Spinal cord (tissue), 10 donors: ENCODE results near the gene LY6G6C. TPM values are rescaled to one million over a fixed set of nuclear protein-coding genes. Genes with fewer than 3 reads are reported as not detected.

Experiments used
- DNase-seq, 6 donors: peaks; one replicate each; pipeline versions ENCODE4 v3.0.0 to v3.0.0-alpha.2; 2013 to 2015; ENCODE audit warnings: low spot score in 6 of 6, low read depth in 4 of 6
- H3K27ac ChIP-seq: one replicate; pipeline ENCODE4 v1.5.1; 2013; ENCODE audit warnings: low read depth, low read length, control low read depth
- H3K27me3 ChIP-seq: one replicate; pipeline ENCODE4 v1.6.1; 2013; ENCODE audit warnings: low read length; ENCODE audit not compliant: control insufficient read depth, insufficient read depth
- H3K36me3 ChIP-seq: one replicate; pipeline ENCODE4 v1.6.1; 2013; ENCODE audit warnings: low read length; ENCODE audit not compliant: control insufficient read depth, insufficient read depth
- H3K4me1 ChIP-seq: one replicate; pipeline ENCODE4 v1.6.1; 2013; ENCODE audit warnings: low read length; ENCODE audit not compliant: control insufficient read depth, insufficient read depth
- H3K4me3 ChIP-seq: one replicate; pipeline ENCODE4 v1.5.1; 2013; ENCODE audit warnings: low read depth, low read length, control low read depth
- H3K9me3 ChIP-seq: one replicate; pipeline ENCODE4 v1.6.1; 2013; ENCODE audit warnings: low read length; ENCODE audit not compliant: control insufficient read depth, insufficient read depth
- WGBS: methylation state at CpG from one replicate; pipeline ENCODE4 v1.1.5; 2013; ENCODE audit warnings: missing lambda C conversion rate; ENCODE audit not compliant: insufficient coverage; 5-methylcytosine and 5-hydroxymethylcytosine counted together
- polyA plus RNA-seq, 2 donors: library from polyadenylated mRNA; unstranded; fragments of 120-200 nt; gene quantifications; one replicate each; pipeline ENCODE4 v1.2.1, GENCODE V29; 2013; ENCODE audit not compliant: insufficient read length in 2 of 2
- total RNA-seq, 2 donors: library from RNA; depleted of rRNA in 1 of 2; stranded (reverse); fragments of 120-200 nt in 1 of 2; fragments of >200 nt in 1 of 2; gene quantifications; one replicate each; pipeline versions ENCODE4 v1.2.3 to v1.2.4, GENCODE V29; 2013 to 2014
- donor health status: healthy.

The LY6G6C gene
- total and polyA plus RNA-seq, 4 donors, result 0.17 to 1.2 (median 0.71) TPM; not detected in 1

DNA sequence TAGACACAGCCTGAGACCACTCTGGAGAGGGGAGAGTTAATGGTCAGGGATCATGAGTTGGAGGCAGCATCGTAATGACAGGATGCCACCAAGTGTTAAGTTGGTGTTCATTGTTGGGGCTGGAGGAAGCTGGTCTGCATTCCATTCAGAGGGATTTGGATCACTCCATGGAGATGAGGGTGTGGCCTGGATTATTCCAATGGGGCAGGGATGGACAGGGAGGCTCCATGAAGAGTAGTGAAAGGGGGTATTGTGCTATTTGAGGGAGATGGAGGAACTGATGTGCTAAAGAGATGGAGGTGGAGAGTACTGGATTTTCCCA, 42.0 kb upstream of the LY6G6C start:
- H3K27ac ChIP-seq, result peak overlapping the region; percentile 90
- no peaks in the 10 kb centered on the region for H3K9me3 ChIP-seq
- peak in 4 of 6 donors; percentile 41 to 84 (median 58) for DNase-seq
- WGBS, result 0% methylated on average over 1 of the region's 1 CpG
- H3K4me1 ChIP-seq, result peaks cover 31% of the 10 kb centered on the region
- H3K4me3 ChIP-seq, result no peak overlapping the region
- H3K36me3 ChIP-seq, result peaks cover 32% of the 10 kb centered on the region
- H3K27me3 ChIP-seq, result no peaks in the 10 kb centered on the region

DNA sequence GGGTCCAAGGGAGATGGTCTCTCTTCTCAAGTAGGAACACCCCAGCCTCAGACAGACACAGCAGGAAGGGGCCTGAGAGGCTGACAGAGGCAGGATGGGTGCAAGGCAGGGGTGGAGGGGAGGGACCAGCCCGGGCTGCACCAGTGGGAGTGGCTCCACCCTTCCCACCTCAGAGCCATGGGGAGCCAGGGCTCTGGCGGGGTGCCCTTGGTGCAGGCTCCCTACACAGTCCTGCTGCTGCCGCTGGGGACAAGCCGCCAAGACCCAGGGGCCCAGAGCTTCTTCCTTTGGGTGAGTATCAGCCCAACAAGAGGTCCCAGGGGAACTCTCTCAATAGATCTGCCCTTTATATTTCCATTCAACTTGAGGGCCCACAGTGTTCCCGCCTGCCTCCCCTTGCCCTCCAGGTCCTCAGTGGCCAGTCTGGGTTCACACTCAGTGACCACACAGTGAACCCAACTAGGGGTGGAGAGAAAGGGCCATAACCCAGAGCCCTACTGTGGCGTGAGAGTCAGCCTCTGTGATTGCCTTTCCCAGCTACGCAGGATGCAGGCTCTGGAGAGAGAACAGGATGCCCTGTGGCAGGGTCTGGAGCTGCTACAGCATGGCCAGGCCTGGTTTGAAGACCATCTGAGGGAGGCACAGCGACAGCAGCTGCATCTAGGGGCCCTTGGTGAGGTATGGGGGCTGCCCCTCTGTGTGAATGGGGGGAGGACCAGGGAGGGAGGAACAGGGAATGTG, 41.5 kb upstream of the LY6G6C start:
- DNase-seq, result no peak
- H3K36me3 ChIP-seq, result peaks cover 34% of the 10 kb centered on the region
- no peak overlapping the region for H3K4me3 ChIP-seq
- no peaks in the 10 kb centered on the region for H3K27me3 ChIP-seq
- no peaks in the 10 kb centered on the region for H3K9me3 ChIP-seq
- peaks cover 31% of the 10 kb centered on the region for H3K4me1 ChIP-seq
- H3K27ac ChIP-seq, result peak overlapping the region; percentile 90
- 59% methylated on average over 8 of the region's 8 CpGs for WGBS

DNA sequence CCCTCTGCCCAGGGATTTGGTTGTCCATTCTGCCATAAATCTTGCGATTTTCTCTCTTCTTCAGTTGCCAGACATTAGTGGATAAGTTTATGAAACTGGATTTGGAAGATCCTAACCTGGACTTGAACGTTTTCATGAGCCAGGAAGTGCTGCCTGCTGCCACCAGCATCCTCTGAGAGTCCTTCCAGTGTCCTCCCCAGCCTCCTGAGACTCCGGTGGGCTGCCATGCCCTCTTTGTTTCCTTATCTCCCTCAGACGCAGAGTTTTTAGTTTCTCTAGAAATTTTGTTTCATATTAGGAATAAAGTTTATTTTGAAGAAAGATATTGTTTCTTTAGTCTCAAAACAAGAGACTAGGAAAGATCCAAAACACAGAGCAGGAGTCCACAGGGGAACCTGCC, 40.8 kb upstream of the LY6G6C start, which contains the start of gene SAPCD1:
TSS of gene SAPCD1 (plus strand) at position 301 of the 400 bp plus-strand sequence. CDS start 399 bp downstream, outside the sequence.
- 43% methylated on average over 1 of the region's 4 CpGs for WGBS

DNA sequence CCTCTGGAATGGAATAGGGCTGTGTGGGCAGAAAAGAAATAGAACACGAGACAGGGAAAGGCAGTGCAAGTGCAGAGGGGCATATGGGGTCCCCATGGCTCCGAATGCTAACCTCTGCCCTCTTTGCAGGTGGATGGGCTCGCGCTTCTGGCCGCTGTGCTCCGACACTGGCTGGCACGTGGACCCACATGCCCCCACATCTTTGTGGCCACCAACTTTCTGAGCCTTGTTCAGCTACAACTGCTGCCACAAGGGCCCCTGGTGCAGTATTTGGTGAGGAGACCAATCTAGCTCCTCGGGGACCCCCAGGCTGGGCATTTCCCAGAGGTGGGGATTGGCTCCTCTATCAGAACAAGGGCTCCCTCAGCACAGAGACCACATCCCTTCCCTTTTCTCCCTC, 39.8 kb upstream of the LY6G6C start:
- no peaks in the 10 kb centered on the region for H3K9me3 ChIP-seq
- 99% methylated on average over 8 of the region's 8 CpGs for WGBS
- H3K4me3 ChIP-seq, result no peak overlapping the region
- peaks cover 34% of the 10 kb centered on the region for H3K36me3 ChIP-seq
- no peak for DNase-seq
- H3K27me3 ChIP-seq, result no peaks in the 10 kb centered on the region
- peaks cover 28% of the 10 kb centered on the region for H3K4me1 ChIP-seq
- no peak overlapping the region for H3K27ac ChIP-seq

More for the DNA sequence above, 40.8 kb upstream of the LY6G6C start, which contains the start of gene SAPCD1:
- Histone ChIP-seq H3K36me3 (peaks cover 34% of the 10 kb centered on the region), H3K4me3 (no peak within 1 kb of the TSS), H3K27me3 (no peaks in the 10 kb centered on the region), H3K9me3 (no peaks in the 10 kb centered on the region), H3K4me1 (peaks cover 31% of the 10 kb centered on the region), H3K27ac (peak within 1 kb of the TSS; percentile 90)
- DNase-seq, result no peak

DNA sequence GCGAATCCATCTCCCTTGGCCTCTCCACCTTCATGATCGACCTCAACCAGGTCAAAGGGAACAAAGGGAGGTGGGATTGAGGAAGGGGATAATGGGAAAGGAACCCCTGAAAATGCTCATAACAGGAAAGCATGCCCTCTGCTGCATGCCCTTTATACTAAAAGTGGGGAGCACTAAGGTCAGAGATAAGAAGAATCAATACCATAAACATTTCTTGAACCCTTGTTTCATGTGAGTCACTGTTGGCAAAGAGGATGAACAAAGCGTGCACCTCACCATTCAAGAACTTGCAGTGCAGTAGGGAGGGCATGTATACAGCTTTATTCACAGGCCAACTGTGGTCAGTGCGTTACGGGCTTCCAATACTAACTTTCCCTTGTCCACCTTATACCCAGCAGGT, 39.2 kb upstream of the LY6G6C start:
- no CpG with 5 or more reads among the region's 5 CpGs for WGBS
- DNase-seq, result no peak

DNA sequence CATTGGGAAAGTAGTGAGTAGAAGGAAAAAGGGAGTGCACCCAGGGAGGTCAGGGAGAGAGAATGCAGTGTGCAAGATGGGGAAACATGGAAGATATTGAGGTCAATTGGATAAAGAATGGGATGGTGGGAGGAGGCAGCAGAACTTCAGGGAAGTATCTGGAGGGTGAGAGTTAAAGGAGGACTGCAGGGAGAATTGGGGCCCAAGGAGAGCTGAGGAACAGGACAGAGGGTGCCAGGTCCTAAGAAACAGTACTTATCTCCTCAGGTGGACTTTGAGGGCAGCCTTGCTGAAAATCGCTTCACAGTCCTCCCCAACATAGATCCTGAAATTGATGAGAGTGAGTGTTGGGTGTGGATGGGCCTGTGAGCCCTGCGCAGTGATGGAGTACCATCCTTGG, 36.7 kb upstream of the LY6G6C start:
- Histone ChIP-seq H3K27me3 (no peaks in the 10 kb centered on the region), H3K9me3 (no peaks in the 10 kb centered on the region), H3K4me1 (peaks cover 8% of the 10 kb centered on the region), H3K36me3 (peaks cover 23% of the 10 kb centered on the region), H3K4me3 (no peak overlapping the region), H3K27ac (no peak overlapping the region)
- no peak for DNase-seq
- WGBS, result 100% methylated on average over 1 of the region's 2 CpGs

More for the DNA sequence above, 39.2 kb upstream of the LY6G6C start:
- H3K36me3 ChIP-seq, result peaks cover 31% of the 10 kb centered on the region
- no peak overlapping the region for H3K4me3 ChIP-seq
- no peaks in the 10 kb centered on the region for H3K27me3 ChIP-seq
- no peaks in the 10 kb centered on the region for H3K9me3 ChIP-seq
- no peak overlapping the region for H3K27ac ChIP-seq
- peaks cover 23% of the 10 kb centered on the region for H3K4me1 ChIP-seq

DNA sequence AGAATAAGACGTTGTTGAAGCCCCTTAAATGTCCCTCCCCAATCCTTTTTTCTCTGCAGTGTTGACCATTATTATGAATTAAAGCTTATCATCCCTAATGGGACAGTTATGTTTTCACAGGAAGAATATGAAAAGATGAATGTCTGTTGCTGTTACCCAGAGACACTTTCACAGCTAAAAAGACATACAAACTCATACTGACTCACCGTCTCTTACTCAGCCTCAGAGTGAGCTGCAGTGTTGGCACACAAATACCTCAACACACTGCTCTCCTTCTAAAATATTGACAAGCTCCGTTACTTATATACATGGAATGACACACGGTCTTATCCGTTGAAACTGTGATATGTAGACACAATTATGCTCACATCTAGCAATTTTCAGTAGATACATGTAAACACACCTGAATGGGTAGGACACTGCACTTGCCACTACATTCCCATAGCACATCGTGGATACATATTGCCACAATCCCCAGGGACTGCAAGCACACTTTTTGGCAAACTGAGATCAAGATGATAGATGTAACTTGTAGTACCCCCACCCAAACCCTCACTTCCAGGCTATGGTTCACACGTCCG, 31.3 kb upstream of the LY6G6C start:
- Histone ChIP-seq H3K27me3 (no peaks in the 10 kb centered on the region), H3K4me1 (no peaks in the 10 kb centered on the region), H3K4me3 (no peak overlapping the region), H3K27ac (no peak overlapping the region), H3K9me3 (no peaks in the 10 kb centered on the region), H3K36me3 (no peaks in the 10 kb centered on the region)
- 84% methylated on average over 6 of the region's 8 CpGs for WGBS
- no peak for DNase-seq

DNA sequence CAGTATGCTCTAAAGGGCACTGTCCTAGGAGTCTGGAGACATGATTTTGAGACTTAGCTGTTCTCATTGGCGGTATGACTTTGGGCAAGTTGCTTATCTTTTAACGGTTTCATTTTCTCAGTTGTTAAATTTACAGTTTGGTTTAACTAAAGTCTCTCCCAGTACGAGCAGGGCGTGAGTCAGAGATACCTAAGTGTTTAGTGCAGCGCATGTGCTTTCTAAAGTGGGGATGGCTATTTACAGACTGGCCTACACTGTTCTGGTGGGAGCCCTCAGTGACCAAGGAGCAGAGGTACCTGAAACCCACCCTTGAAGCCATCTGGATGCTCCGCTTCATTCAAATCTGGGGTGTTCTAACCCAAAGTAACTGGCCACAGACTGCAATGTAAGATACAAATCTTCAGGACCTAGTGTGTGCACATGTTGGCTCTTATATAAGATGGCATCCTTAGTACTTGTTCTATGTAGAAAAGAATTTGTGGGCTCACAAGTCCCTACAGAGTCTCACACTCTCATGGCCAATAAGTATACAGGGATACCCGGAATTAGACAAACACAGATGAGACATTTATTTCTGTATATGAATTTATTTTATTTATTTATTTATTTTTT, 29.0 kb upstream of the LY6G6C start:
- H3K27me3 ChIP-seq, result no peaks in the 10 kb centered on the region
- H3K9me3 ChIP-seq, result no peaks in the 10 kb centered on the region
- H3K27ac ChIP-seq, result no peak overlapping the region
- 96% methylated on average over 6 of the region's 7 CpGs for WGBS
- H3K36me3 ChIP-seq, result peaks cover 6% of the 10 kb centered on the region
- H3K4me3 ChIP-seq, result no peak overlapping the region
- no peak for DNase-seq
- H3K4me1 ChIP-seq, result no peaks in the 10 kb centered on the region

DNA sequence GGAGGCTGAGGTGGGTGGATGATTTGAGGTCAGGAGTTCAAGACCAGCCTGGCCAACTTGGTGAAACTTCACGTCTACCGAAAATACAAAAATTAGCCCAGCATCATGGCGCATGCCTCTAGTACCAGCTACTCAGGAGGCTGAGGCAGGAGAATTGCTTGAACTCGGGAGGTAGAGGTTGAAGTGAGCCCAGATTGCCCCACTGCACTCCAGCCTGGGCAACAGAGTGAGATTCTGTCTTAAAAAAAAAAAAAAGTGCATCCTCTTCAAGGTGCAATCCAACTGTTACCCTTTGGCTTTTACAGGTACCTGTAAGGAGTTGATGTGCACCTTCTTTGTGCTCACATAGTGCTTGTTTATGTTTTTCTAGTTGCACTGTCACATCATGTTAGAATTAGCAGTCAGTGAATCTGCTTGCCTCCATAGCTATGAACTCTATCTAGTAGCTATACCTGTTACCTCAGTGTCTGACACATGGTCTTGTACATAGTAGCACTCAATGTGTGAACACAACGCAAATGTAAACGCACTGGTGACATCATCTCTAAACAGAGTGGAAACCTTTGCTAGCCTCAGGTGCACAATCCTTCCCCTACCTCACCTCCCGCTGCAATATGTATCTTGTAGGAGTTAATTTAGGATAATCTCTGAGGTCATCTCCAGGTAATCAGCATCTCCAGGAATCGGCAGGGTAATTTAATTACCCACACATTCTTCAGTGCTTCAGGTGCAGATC, 27.9 kb upstream of the LY6G6C start:
- H3K9me3 ChIP-seq, result no peaks in the 10 kb centered on the region
- no peak overlapping the region for H3K27ac ChIP-seq
- WGBS, result 100% methylated on average over 4 of the region's 8 CpGs
- H3K27me3 ChIP-seq, result no peaks in the 10 kb centered on the region
- no peaks in the 10 kb centered on the region for H3K4me1 ChIP-seq
- DNase-seq, result no peak
- H3K36me3 ChIP-seq, result peaks cover 6% of the 10 kb centered on the region
- no peak overlapping the region for H3K4me3 ChIP-seq
